Right lobe of liver (tissue), 6 donors: ENCODE results near the gene ZNF490. TPM values are rescaled to one million over a fixed set of nuclear protein-coding genes. Genes with fewer than 3 reads are reported as not detected.
"Not testable (repeated sequence)": the region's sequence is repeated elsewhere in the genome, so short reads cannot be mapped to it uniquely, and the experiment has no call there.

Experiments
- ATAC-seq, 4 donors: fragments of 200-7000 bp; cut with Tn5 transposase; one replicate each; pipeline ENCODE4 v1.9.1; 2020; ENCODE audit warnings: mild to moderate bottlenecking in 4 of 4, moderate library complexity in 4 of 4
- DNase-seq, 3 donors: peaks; one replicate each; pipeline ENCODE4 v3.0.0-alpha.2; 2020
- H3K27ac ChIP-seq, 3 donors: fragments of 200-600 bp; one replicate each; pipeline ENCODE4 v1.8.0; 2022
- H3K27me3 ChIP-seq, 2 donors: fragments of 200-600 bp; one replicate each; pipeline ENCODE4 v1.8.0; 2022
- H3K36me3 ChIP-seq, 4 donors: fragments of 200-600 bp; sonication (generic) in 1 of 4; one replicate each; pipeline versions ENCODE4 v1.5.1 to v1.8.0; 2017 to 2022; ENCODE audit warnings: control low read depth in 1 of 4
- H3K4me1 ChIP-seq, 4 donors: fragments of 200-600 bp; sonication (generic) in 1 of 4; one replicate each; pipeline versions ENCODE4 v1.5.1 to v1.8.0; 2017 to 2022; ENCODE audit warnings: control low read depth in 1 of 4
- H3K4me3 ChIP-seq, 3 donors: fragments of 200-600 bp; one replicate each; pipeline ENCODE4 v1.8.0; 2022
- H3K9me3 ChIP-seq, 4 donors: fragments of 200-600 bp; sonication (generic) in 1 of 4; one replicate each; pipeline versions ENCODE4 v1.5.1 to v1.8.0; 2017 to 2022; ENCODE audit warnings: control low read depth in 1 of 4
- CTCF ChIP-seq, 4 donors: fragments of 200-600 bp in 3 of 4; fragments of 450-650 bp in 1 of 4; IDR thresholded peaks; one replicate each; pipeline versions ENCODE4 v1.5.1 to v1.8.0; 2016 to 2022; ENCODE audit warnings: antibody characterized with exemption in 4 of 4, mild to moderate bottlenecking in 2 of 4
- POLR2A ChIP-seq: fragments of 450-650 bp; IDR thresholded peaks from one replicate; pipeline ENCODE4 v1.6.1; 2017; ENCODE audit warnings: antibody characterized with exemption, mild to moderate bottlenecking
- WGBS: methylation state at CpG from one replicate; pipeline ENCODE4 v1.1.6; 2018; ENCODE audit warnings: low coverage, low lambda C conversion rate; ENCODE audit not compliant: insufficient coverage; ENCODE audit errors: missing lambda C conversion rate; 5-methylcytosine and 5-hydroxymethylcytosine counted together
- intact Hi-C, 2 donors: fragments of 100-400 bp; cut with DNase I; formaldehyde crosslinking; loops; one replicate each; pipeline versions ENCODE4 v1.11.2 to v1.14.1; 2022
- total RNA-seq, 6 experiments: library from RNA; depleted of rRNA in 2 of 6; stranded (reverse); fragments of >200 nt in 2 of 6; fragmentation: NEBNext Ultra II Directional in 3 of 6; extraction: Animal tissue kit (Norgen Biotek cat#: 25700) in 3 of 6; gene quantifications; one replicate each; pipeline versions ENCODE4 v1.1.0 to v1.2.4, GENCODE V29; 2016 to 2023
- donor health status: DM: no; HTN: yes; CAD: no.
- donor health status: DM: no; HTN: no; CAD: no.
- donor health status: DM: no; HTN: no; CAD: no.
- donor health status: DM: no; HTN: yes; CAD: no.
- donor health status: DM: no; HTN: yes; CAD: no.

The ZNF490 gene
- total RNA-seq, 6 experiments from 2014 or later = 3.6 to 7.0 (median 4.3) TPM

GRCh38 chr19:12628040-12629022 lies 17.7 kb upstream of the ZNF490 start:
- 98% methylated on average over 17 of the region's 17 CpGs for WGBS
- ATAC-seq (no peak), DNase-seq (no peak)
- no peak for TF ChIP-seq POLR2A
- no peak for TF ChIP-seq CTCF (IDR thresholded peaks at IDR 0.05)
- Histone ChIP-seq H3K9me3 (peaks cover 5 to 24% (median 13%) of the 10 kb centered on the region in 4 donors), H3K27me3 (no peaks in the 10 kb centered on the region), H3K36me3 (peaks cover 0 to 58% (median 47%) of the 10 kb centered on the region in 4 donors), H3K27ac (no peak overlapping the region), H3K4me1 (no peaks in the 10 kb centered on the region), H3K4me3 (no peak overlapping the region)
- intact Hi-C loops = no loop called here

- DNase-seq = peak in 1 of 3 donors; percentile 1
- H3K9me3 ChIP-seq = peaks cover 5 to 24% (median 16%) of the 10 kb centered on the region in 4 donors
- intact Hi-C loops = no loop called here
Measured at GRCh38 chr19:12626958-12627357, 16.3 kb upstream of the ZNF490 start.

GRCh38 chr19:12623361-12624031 lies 12.9 kb upstream of the ZNF490 start:
- TF ChIP-seq CTCF (IDR thresholded peaks at IDR 0.05) (no peak), POLR2A (no peak)
- H3K36me3 ChIP-seq = peaks cover 0 to 46% (median 42%) of the 10 kb centered on the region in 4 donors
- H3K27ac ChIP-seq = no peak overlapping the region
- DNase-seq = no peak
- peaks cover 5 to 16% (median 12%) of the 10 kb centered on the region in 4 donors for H3K9me3 ChIP-seq
- 90% methylated on average over 4 of the region's 4 CpGs for WGBS
- no peak for ATAC-seq
- no peak overlapping the region for H3K4me3 ChIP-seq
- H3K27me3 ChIP-seq = no peaks in the 10 kb centered on the region
- no peaks in the 10 kb centered on the region for H3K4me1 ChIP-seq
- intact Hi-C loops = no loop called here

More at GRCh38 chr19:12626958-12627357, 16.3 kb upstream of the ZNF490 start:
- 96% methylated on average over 7 of the region's 8 CpGs for WGBS
- H3K27me3 ChIP-seq = no peaks in the 10 kb centered on the region
- no peaks in the 10 kb centered on the region for H3K4me1 ChIP-seq
- H3K4me3 ChIP-seq = no peak overlapping the region
- H3K27ac ChIP-seq = no peak overlapping the region
- no peak for ATAC-seq
- peaks cover 0 to 58% (median 47%) of the 10 kb centered on the region in 4 donors for H3K36me3 ChIP-seq
- TF ChIP-seq CTCF (IDR thresholded peaks at IDR 0.05) (no peak), POLR2A (no peak)

- ATAC-seq, intact Hi-C loops, H3K27ac ChIP-seq, H3K9me3 ChIP-seq, H3K4me3 ChIP-seq, H3K4me1 ChIP-seq, DNase-seq, H3K27me3 ChIP-seq: not testable (repeated sequence)
- WGBS = 79% methylated on average over 17 of the region's 26 CpGs
- peaks cover 0 to 27% (median 22%) of the 10 kb centered on the region in 4 donors for H3K36me3 ChIP-seq
Measured at GRCh38 chr19:12621253-12622024, 10.8 kb upstream of the ZNF490 start.
